H9 (cell line): Measurements from ENCODE around the gene BLNK. TPM values are rescaled to one million over a fixed set of nuclear protein-coding genes. Genes with fewer than 3 reads are reported as not detected.

ENCODE experiments used
- DNase-seq: peaks from one replicate; pipeline ENCODE4 v3.0.0-alpha.2; 2017
- H2AFZ ChIP-seq: one replicate; pipeline ENCODE4 v1.6.1; 2013; ENCODE audit warnings: mild to moderate bottlenecking, low read length, control low read depth, moderate library complexity
- H2AK5ac ChIP-seq: 2 replicates; pipeline ENCODE4 v1.6.1; 2013; ENCODE audit warnings: low read length, control low read depth, mixed read lengths; ENCODE audit not compliant: insufficient read length
- H2BK120ac ChIP-seq: one replicate; pipeline ENCODE4 v1.6.1; 2013; ENCODE audit warnings: low read depth, mild to moderate bottlenecking, low read length, control low read depth, inconsistent platforms; ENCODE audit not compliant: poor library complexity, severe bottlenecking
- H2BK12ac ChIP-seq: 2 replicates; pipeline ENCODE4 v1.6.1; 2013; ENCODE audit warnings: low read length, control low read depth, mixed read lengths, low read depth; ENCODE audit not compliant: insufficient read length
- H2BK15ac ChIP-seq: 2 replicates; pipeline ENCODE4 v1.6.1; 2013; ENCODE audit warnings: low read depth, low read length, control low read depth
- H2BK20ac ChIP-seq: one replicate; pipeline ENCODE4 v1.6.1; 2013; ENCODE audit warnings: low read depth, mild to moderate bottlenecking, low read length, control low read depth, inconsistent platforms; ENCODE audit not compliant: poor library complexity, severe bottlenecking
- H2BK5ac ChIP-seq: 2 replicates; pipeline ENCODE4 v1.6.1; 2013; ENCODE audit warnings: low read length, control low read depth, mixed read lengths; ENCODE audit not compliant: insufficient read length
- H3K14ac ChIP-seq: 2 replicates; pipeline ENCODE4 v1.6.1; 2013; ENCODE audit warnings: low read length, control low read depth; ENCODE audit not compliant: insufficient read depth
- H3K18ac ChIP-seq: 2 replicates; pipeline ENCODE4 v1.6.1; 2013; ENCODE audit warnings: low read depth, mild to moderate bottlenecking, mixed read lengths, low read length, control low read depth; ENCODE audit not compliant: insufficient read length
- H3K23ac ChIP-seq: 2 replicates; pipeline ENCODE4 v1.6.1; 2013; ENCODE audit warnings: low read length, control low read depth, mixed read lengths, low read depth; ENCODE audit not compliant: insufficient read length
- H3K23me2 ChIP-seq: 2 replicates; pipeline ENCODE4 v1.6.1; 2013; ENCODE audit warnings: low read depth, mild to moderate bottlenecking, mixed read lengths, low read length, control low read depth; ENCODE audit not compliant: insufficient read length, poor library complexity, severe bottlenecking
- H3K27ac ChIP-seq: 2 replicates; pipeline ENCODE4 v1.5.1; 2013; ENCODE audit warnings: low read length, control low read depth, mixed read lengths, low read depth; ENCODE audit not compliant: insufficient read length
- H3K27me3 ChIP-seq: 2 replicates; pipeline ENCODE4 v1.6.1; 2013; ENCODE audit warnings: low read length, control low read depth, inconsistent platforms; ENCODE audit not compliant: insufficient read depth
- H3K4ac ChIP-seq: 2 replicates; pipeline ENCODE4 v1.6.1; 2013; ENCODE audit warnings: low read depth, mild to moderate bottlenecking, control low read depth, inconsistent platforms, low read length, moderate library complexity
- H3K4me1 ChIP-seq: 2 replicates; pipeline ENCODE4 v1.6.1; 2013; ENCODE audit warnings: low read length, control low read depth, inconsistent platforms; ENCODE audit not compliant: insufficient read depth
- H3K4me2 ChIP-seq: 2 replicates; pipeline ENCODE4 v1.6.1; 2013; ENCODE audit warnings: low read length, control low read depth, mixed read lengths; ENCODE audit not compliant: insufficient read length, insufficient read depth
- H3K56ac ChIP-seq: 2 replicates; pipeline ENCODE4 v1.6.1; 2013; ENCODE audit warnings: low read depth, mild to moderate bottlenecking, mixed read lengths, low read length, control low read depth; ENCODE audit not compliant: insufficient read length
- H3K79me1 ChIP-seq: 2 replicates; pipeline ENCODE4 v1.6.1; 2013; ENCODE audit warnings: low read depth, mild to moderate bottlenecking, moderate library complexity, low read length, control low read depth, inconsistent platforms; ENCODE audit not compliant: insufficient read depth, poor library complexity, severe bottlenecking
- H3K79me2 ChIP-seq: 2 replicates; pipeline ENCODE4 v1.6.1; 2013; ENCODE audit warnings: low read length, control low read depth, inconsistent platforms; ENCODE audit not compliant: insufficient read depth
- H3K9ac ChIP-seq: 2 replicates; pipeline ENCODE4 v1.6.1; 2013; ENCODE audit warnings: low read length, control low read depth, mixed read lengths; ENCODE audit not compliant: insufficient read length; ENCODE audit errors: extremely low read depth
- H3K9me3 ChIP-seq: one replicate; pipeline ENCODE4 v1.6.1; 2013; ENCODE audit warnings: low read depth, low read length, inconsistent platforms; ENCODE audit not compliant: control insufficient read depth
- H3T11ph ChIP-seq: one replicate; pipeline ENCODE4 v1.6.1; 2013; ENCODE audit warnings: mild to moderate bottlenecking, low read length, control low read depth, inconsistent platforms
- H4K20me1 ChIP-seq: one replicate; pipeline ENCODE4 v1.6.1; 2013; ENCODE audit not compliant: control insufficient read depth, insufficient read length, insufficient read depth
- H4K5ac ChIP-seq: 2 replicates; pipeline ENCODE4 v1.6.1; 2013; ENCODE audit warnings: low read depth, mild to moderate bottlenecking, mixed read lengths, low read length, control low read depth; ENCODE audit not compliant: insufficient read length
- H4K8ac ChIP-seq: replicated peaks from 2 replicates; pipeline ENCODE4 v1.6.1; 2013; ENCODE audit warnings: low read length, control low read depth, mixed read lengths, low read depth; ENCODE audit not compliant: insufficient read length
- H4K91ac ChIP-seq: 2 replicates; pipeline ENCODE4 v1.6.1; 2013; ENCODE audit warnings: low read depth, mild to moderate bottlenecking, moderate library complexity, mixed read lengths, low read length, control low read depth; ENCODE audit not compliant: insufficient read length
- H3K27ac Mint-ChIP-seq, 3 experiments: 2 replicates in 2 of 3; 3 replicates in 1 of 3; pipeline ENCODE4 v1.8.0; 2020 to 2021; ENCODE audit warnings: mixed read lengths in 3 of 3, mild to moderate bottlenecking in 1 of 3, moderate library complexity in 1 of 3
- H3K27me3 Mint-ChIP-seq: 2 replicates; pipeline ENCODE4 v1.8.0; 2021; ENCODE audit warnings: low read depth, mild to moderate bottlenecking, moderate library complexity, mixed read lengths
- H3K36me3 Mint-ChIP-seq, 3 experiments: 2 replicates in 2 of 3; 3 replicates in 1 of 3; pipeline ENCODE4 v1.8.0; 2020 to 2021; ENCODE audit warnings: low read depth in 3 of 3, mixed read lengths in 3 of 3; ENCODE audit not compliant: insufficient read depth in 1 of 3
- H3K4me1 Mint-ChIP-seq, 2 experiments: 2 replicates each; pipeline ENCODE4 v1.8.0; 2020; ENCODE audit warnings: mixed read lengths in 2 of 2
- H3K4me3 Mint-ChIP-seq, 2 experiments: 2 replicates in 1 of 2; 3 replicates in 1 of 2; pipeline ENCODE4 v1.8.0; 2020 to 2021; ENCODE audit warnings: mild to moderate bottlenecking in 2 of 2, mixed read lengths in 2 of 2, moderate library complexity in 1 of 2
- H3K9me3 Mint-ChIP-seq, 2 experiments: 2 replicates in 1 of 2; 3 replicates in 1 of 2; pipeline ENCODE4 v1.8.0; 2020; ENCODE audit warnings: mild to moderate bottlenecking in 2 of 2, mixed read lengths in 2 of 2, moderate library complexity in 1 of 2
- CTCF ChIP-seq: fragments of 200-600 bp; sonication (generic); conservative IDR thresholded peaks from 3 replicates; pipeline ENCODE4 v1.8.0; 2021; ENCODE audit warnings: antibody characterized with exemption, mild to moderate bottlenecking
- WGBS: extraction: QIAGEN DNeasy Blood & Tissue Kit; methylation state at CpG from one replicate; pipeline ENCODE4 v1.1.7; 2013; ENCODE audit warnings: missing lambda C conversion rate, low lambda C conversion rate, mixed read lengths; ENCODE audit not compliant: insufficient read length; ENCODE audit errors: extremely low coverage; 5-methylcytosine and 5-hydroxymethylcytosine counted together
- total RNA-seq: library from RNA; stranded (reverse); gene quantifications from 2 replicates; pipeline ENCODE4 v1.2.1, GENCODE V29; 2021

Gene BLNK
- total RNA-seq, 1 experiment from 2014 or later: not detected

- no peak for TF ChIP-seq CTCF
- Histone ChIP-seq H3K27me3 (no peaks in the 10 kb centered on the region), H3K18ac (no peak overlapping the region), H3K4me2 (no peak overlapping the region), H2BK15ac (no peak overlapping the region), H3K23ac (no peak overlapping the region), H3K9ac (no peak overlapping the region), H3K14ac (no peak overlapping the region), H3K79me1 (no peaks in the 10 kb centered on the region), H3K4ac (no peak overlapping the region), H2AK5ac (no peak overlapping the region), H2BK20ac (no peak overlapping the region), H4K91ac (no peak overlapping the region), H3K23me2 (peaks cover 2% of the 10 kb centered on the region), H3T11ph (no peak overlapping the region), H3K4me1 (no peaks in the 10 kb centered on the region), H2BK5ac (no peak overlapping the region), H4K8ac (no peak overlapping the region), H3K9me3 (no peaks in the 10 kb centered on the region), H2AFZ (no peak overlapping the region), H3K56ac (no peak overlapping the region), H2BK12ac (no peak overlapping the region), H4K5ac (no peak overlapping the region), H3K79me2 (no peaks in the 10 kb centered on the region), H2BK120ac (no peak overlapping the region), H3K27ac (no peak overlapping the region), H4K20me1 (no peaks in the 10 kb centered on the region)
- H3K27me3 Mint-ChIP-seq: peaks cover 2% of the 10 kb centered on the region; the same call in 1 of the 2 replicates
- no CpG with 5 or more reads among the region's 4 CpGs for WGBS
- H3K9me3 Mint-ChIP-seq: peaks cover 0 to 2% of the 10 kb centered on the region in 2 experiments; a peak in 1 of 5 replicates
- H3K27ac Mint-ChIP-seq: no peak overlapping the region
- no peaks in the 10 kb centered on the region; a peak in 1 of 7 replicates for H3K36me3 Mint-ChIP-seq
- no peak for DNase-seq
- no peak overlapping the region for H3K4me3 Mint-ChIP-seq
- peaks cover 7% of the 10 kb centered on the region in 2 experiments for H3K4me1 Mint-ChIP-seq
Observed at GRCh38 chr10:96238646-96239623, 32.4 kb downstream of the BLNK start.
